CD8-positive, alpha-beta memory T cell (primary cell): ENCODE results near the gene PTS. TPM values are rescaled to one million over a fixed set of nuclear protein-coding genes. Genes with fewer than 3 reads are reported as not detected.

ENCODE experiments used
- CTCF ChIA-PET: fragments of 350-600 bp; sonication (Branson Sonifier 250); formaldehyde crosslinking; loops from one replicate; lab custom pipeline; 2021; ENCODE audit warnings: antibody characterized with exemption; lab: Charles Lee
- POLR2A ChIA-PET: fragments of 350-600 bp; sonication (Branson Sonifier 250); formaldehyde crosslinking; loops from one replicate; lab custom pipeline; 2021; ENCODE audit warnings: antibody characterized with exemption; lab: Charles Lee
- DNase-seq, 5 donors: peaks; one replicate each; pipeline versions ENCODE4 v3.0.0 to v3.0.0-alpha.2; 2020 to 2022; ENCODE audit warnings: mixed read lengths in 1 of 5
- H3K27ac ChIP-seq: one replicate; pipeline ENCODE4 v1.7.0; 2013; ENCODE audit warnings: low read depth, mild to moderate bottlenecking, low read length, moderate library complexity
- H3K27me3 ChIP-seq: 2 replicates; pipeline ENCODE4 v1.7.0; 2013; ENCODE audit warnings: low read length, mild to moderate bottlenecking; ENCODE audit not compliant: insufficient read depth, poor library complexity, severe bottlenecking
- H3K36me3 ChIP-seq: 2 replicates; pipeline ENCODE4 v1.7.0; 2013; ENCODE audit warnings: mild to moderate bottlenecking, low read length, moderate library complexity; ENCODE audit not compliant: insufficient read depth
- H3K4me1 ChIP-seq: 2 replicates; pipeline ENCODE4 v1.7.0; 2013; ENCODE audit warnings: mild to moderate bottlenecking, low read length, moderate library complexity; ENCODE audit not compliant: insufficient read depth
- H3K4me3 ChIP-seq: 2 replicates; pipeline ENCODE4 v1.7.0; 2013; ENCODE audit warnings: mild to moderate bottlenecking, low read length
- H3K9me3 ChIP-seq: 2 replicates; pipeline ENCODE4 v1.7.0; 2013; ENCODE audit warnings: mild to moderate bottlenecking, low read length
- H3K27ac Mint-ChIP-seq, 8 donors: one replicate each; pipeline ENCODE4 v1.8.0; 2020 to 2021; ENCODE audit warnings: mixed read lengths in 8 of 8, mild to moderate bottlenecking in 6 of 8, inconsistent platforms in 3 of 8, moderate library complexity in 3 of 8
- H3K27me3 Mint-ChIP-seq, 2 donors: one replicate each; pipeline ENCODE4 v1.8.0; 2020 to 2021; ENCODE audit warnings: mixed read lengths in 2 of 2, mild to moderate bottlenecking in 1 of 2, moderate library complexity in 1 of 2
- H3K36me3 Mint-ChIP-seq, 3 donors: one replicate each; pipeline ENCODE4 v1.8.0; 2020 to 2021; ENCODE audit warnings: mixed read lengths in 3 of 3, inconsistent platforms in 1 of 3, mild to moderate bottlenecking in 1 of 3
- H3K4me1 Mint-ChIP-seq, 3 donors: one replicate each; pipeline ENCODE4 v1.8.0; 2020 to 2021; ENCODE audit warnings: mixed read lengths in 3 of 3, inconsistent platforms in 1 of 3, mild to moderate bottlenecking in 1 of 3
- H3K4me3 Mint-ChIP-seq, 7 donors: one replicate each; pipeline ENCODE4 v1.8.0; 2020 to 2021; ENCODE audit warnings: mixed read lengths in 7 of 7, mild to moderate bottlenecking in 6 of 7, moderate library complexity in 4 of 7, inconsistent platforms in 2 of 7
- H3K9me3 Mint-ChIP-seq, 5 donors: one replicate each; pipeline ENCODE4 v1.8.0; 2020 to 2022; ENCODE audit warnings: mixed read lengths in 5 of 5, mild to moderate bottlenecking in 3 of 5, moderate library complexity in 2 of 5, inconsistent platforms in 1 of 5
- polyA plus RNA-seq: library from polyadenylated mRNA; unstranded; fragments of 300-500 nt; fragmentation: Illumina TruSeq; gene quantifications from one replicate; pipeline ENCODE4 v1.2.3, GENCODE V29; 2021
- total RNA-seq, 2 experiments: library from RNA; stranded (reverse); gene quantifications; one replicate each; pipeline ENCODE4 v1.2.3, GENCODE V29; 2021

Gene PTS
- total and polyA plus RNA-seq, 3 experiments from 2014 or later = 11.6 to 40.8 (median 38.4) TPM

- Histone ChIP-seq H3K27ac (no peak overlapping the region), H3K27me3 (no peaks in the 10 kb centered on the region), H3K9me3 (no peaks in the 10 kb centered on the region), H3K4me1 (peaks cover 9% of the 10 kb centered on the region), H3K36me3 (peaks cover 16% of the 10 kb centered on the region), H3K4me3 (no peak overlapping the region)
- Mint-ChIP-seq H3K9me3 (no peaks in the 10 kb centered on the region), H3K27ac (peak overlapping the region in 1 of 8 donors; percentile 82), H3K36me3 (peaks cover 0 to 63% (median 18%) of the 10 kb centered on the region in 3 donors), H3K4me3 (peak overlapping the region in 1 of 7 donors; percentile 19), H3K4me1 (peaks cover 16 to 29% (median 28%) of the 10 kb centered on the region in 3 donors), H3K27me3 (no peaks in the 10 kb centered on the region)
- ChIA-PET POLR2A (no interaction called here), CTCF (interaction anchor here (1.0 kb wide), 1 partner anchor 10 kb away, joined by 3 read pairs; no protein-coding TSS in a partner anchor)
- no peak for DNase-seq
Observed at GRCh38 chr11:112229159-112229558, 2.9 kb downstream of the PTS start.

GRCh38 chr11:112229746-112230433, 3.7 kb downstream of the PTS start:
- CTCF ChIA-PET = interaction anchor here (1.0 to 4.1 kb wide), 2 partner anchors 10 to 50 kb away, joined by 3 to 20 read pairs; no protein-coding TSS in a partner anchor
- H3K27me3 Mint-ChIP-seq = no peaks in the 10 kb centered on the region

GRCh38 chr11:112231952-112232351, 5.7 kb downstream of the PTS start:
- H3K9me3 ChIP-seq = no peaks in the 10 kb centered on the region
- peaks cover 29% of the 10 kb centered on the region for H3K36me3 ChIP-seq
- Mint-ChIP-seq H3K4me1 (peaks cover 11 to 21% (median 19%) of the 10 kb centered on the region in 3 donors), H3K27me3 (no peaks in the 10 kb centered on the region), H3K4me3 (no peak overlapping the region), H3K27ac (no peak overlapping the region), H3K36me3 (peaks cover 6 to 76% (median 27%) of the 10 kb centered on the region in 3 donors), H3K9me3 (no peaks in the 10 kb centered on the region)
- DNase-seq = no peak
- no peaks in the 10 kb centered on the region for H3K27me3 ChIP-seq
- ChIA-PET CTCF (interaction anchor here (1.7 to 4.1 kb wide), 2 partner anchors 11 to 48 kb away, joined by 4 to 20 read pairs; no protein-coding TSS in a partner anchor), POLR2A (no interaction called here)
- H3K4me3 ChIP-seq = no peak overlapping the region
- peaks cover 9% of the 10 kb centered on the region for H3K4me1 ChIP-seq
- H3K27ac ChIP-seq = no peak overlapping the region

More at GRCh38 chr11:112229746-112230433, 3.7 kb downstream of the PTS start:
- Histone ChIP-seq H3K36me3 (peaks cover 16% of the 10 kb centered on the region), H3K9me3 (no peaks in the 10 kb centered on the region), H3K27me3 (no peaks in the 10 kb centered on the region), H3K4me3 (no peak overlapping the region), H3K27ac (no peak overlapping the region), H3K4me1 (peaks cover 9% of the 10 kb centered on the region)
- Mint-ChIP-seq H3K9me3 (no peaks in the 10 kb centered on the region), H3K36me3 (peaks cover 0 to 67% (median 18%) of the 10 kb centered on the region in 3 donors), H3K27ac (no peak overlapping the region), H3K4me3 (peak overlapping the region in 1 of 7 donors; percentile 19), H3K4me1 (peaks cover 16 to 29% (median 28%) of the 10 kb centered on the region in 3 donors)
- DNase-seq = no peak
- POLR2A ChIA-PET = no interaction called here

GRCh38 chr11:112235750-112236390, 9.6 kb downstream of the PTS start:
- Mint-ChIP-seq H3K9me3 (no peaks in the 10 kb centered on the region), H3K4me1 (no peaks in the 10 kb centered on the region), H3K4me3 (no peak overlapping the region), H3K27ac (no peak overlapping the region), H3K27me3 (peaks cover 0 to 1% of the 10 kb centered on the region in 2 donors), H3K36me3 (peaks cover 19 to 79% (median 32%) of the 10 kb centered on the region in 3 donors)
- DNase-seq = no peak
- Histone ChIP-seq H3K36me3 (peaks cover 32% of the 10 kb centered on the region), H3K4me3 (no peak overlapping the region), H3K4me1 (no peaks in the 10 kb centered on the region), H3K9me3 (no peaks in the 10 kb centered on the region), H3K27ac (no peak overlapping the region), H3K27me3 (no peaks in the 10 kb centered on the region)
- CTCF ChIA-PET = interaction anchor here (3.8 kb wide), 1 partner anchor 44 kb away, joined by 15 read pairs; no protein-coding TSS in a partner anchor
- POLR2A ChIA-PET = no interaction called here

GRCh38 chr11:112237451-112237850, 11.2 kb downstream of the PTS start:
- no peak for DNase-seq
- H3K36me3 Mint-ChIP-seq = peaks cover 22 to 74% (median 30%) of the 10 kb centered on the region in 3 donors
- no peaks in the 10 kb centered on the region for H3K4me1 ChIP-seq
- H3K4me3 Mint-ChIP-seq = no peak overlapping the region
- POLR2A ChIA-PET = no interaction called here
- peaks cover 0 to 1% of the 10 kb centered on the region in 2 donors for H3K27me3 Mint-ChIP-seq
- no peaks in the 10 kb centered on the region for H3K27me3 ChIP-seq
- H3K36me3 ChIP-seq = peaks cover 26% of the 10 kb centered on the region
- H3K4me1 Mint-ChIP-seq = no peaks in the 10 kb centered on the region
- H3K27ac Mint-ChIP-seq = no peak overlapping the region
- H3K9me3 Mint-ChIP-seq = no peaks in the 10 kb centered on the region
- H3K9me3 ChIP-seq = no peaks in the 10 kb centered on the region
- CTCF ChIA-PET = interaction anchor here (1.6 to 3.8 kb wide), 2 partner anchors 18 to 43 kb away, joined by 5 to 15 read pairs; no protein-coding TSS in a partner anchor
- H3K27ac ChIP-seq = no peak overlapping the region
- H3K4me3 ChIP-seq = no peak overlapping the region

GRCh38 chr11:112238041-112238440, 11.8 kb downstream of the PTS start:
- no peak overlapping the region for H3K27ac Mint-ChIP-seq
- no peaks in the 10 kb centered on the region for H3K9me3 ChIP-seq
- peaks cover 28 to 74% (median 35%) of the 10 kb centered on the region in 3 donors for H3K36me3 Mint-ChIP-seq
- H3K4me3 Mint-ChIP-seq = no peak overlapping the region
- no peak for DNase-seq
- H3K4me1 Mint-ChIP-seq = no peaks in the 10 kb centered on the region
- H3K36me3 ChIP-seq = peaks cover 26% of the 10 kb centered on the region
- ChIA-PET CTCF (interaction anchor here (1.6 to 3.8 kb wide), 2 partner anchors 19 to 42 kb away, joined by 5 to 15 read pairs; no protein-coding TSS in a partner anchor), POLR2A (no interaction called here)
- H3K9me3 Mint-ChIP-seq = peaks cover 0 to 5% (median 0%) of the 10 kb centered on the region in 5 donors
- no peak overlapping the region for H3K27ac ChIP-seq
- peaks cover 0 to 1% of the 10 kb centered on the region in 2 donors for H3K27me3 Mint-ChIP-seq
- H3K4me1 ChIP-seq = no peaks in the 10 kb centered on the region
- H3K27me3 ChIP-seq = no peaks in the 10 kb centered on the region
- no peak overlapping the region for H3K4me3 ChIP-seq

GRCh38 chr11:112241486-112241885, 15.3 kb downstream of the PTS start:
- CTCF ChIA-PET = no interaction called here
- Histone ChIP-seq H3K4me1 (no peaks in the 10 kb centered on the region), H3K9me3 (no peaks in the 10 kb centered on the region), H3K36me3 (peaks cover 17% of the 10 kb centered on the region), H3K4me3 (no peak overlapping the region), H3K27me3 (no peaks in the 10 kb centered on the region), H3K27ac (no peak overlapping the region)
- Mint-ChIP-seq H3K27me3 (peaks cover 0 to 3% of the 10 kb centered on the region in 2 donors), H3K4me1 (no peaks in the 10 kb centered on the region), H3K4me3 (no peak overlapping the region), H3K27ac (no peak overlapping the region), H3K9me3 (peaks cover 9 to 16% (median 15%) of the 10 kb centered on the region in 5 donors), H3K36me3 (peaks cover 27 to 55% (median 44%) of the 10 kb centered on the region in 3 donors)
- POLR2A ChIA-PET = no interaction called here
- no peak for DNase-seq

- H3K4me3 Mint-ChIP-seq = no peak overlapping the region
- no peaks in the 10 kb centered on the region for H3K36me3 ChIP-seq
- no peak overlapping the region for H3K4me3 ChIP-seq
- peaks cover 9 to 16% (median 15%) of the 10 kb centered on the region in 5 donors for H3K9me3 Mint-ChIP-seq
- peaks cover 5 to 31% (median 14%) of the 10 kb centered on the region in 3 donors for H3K36me3 Mint-ChIP-seq
- no peak overlapping the region for H3K27ac Mint-ChIP-seq
- no peak for DNase-seq
- H3K27me3 Mint-ChIP-seq = peaks cover 0 to 2% of the 10 kb centered on the region in 2 donors
- H3K4me1 Mint-ChIP-seq = no peaks in the 10 kb centered on the region
- ChIA-PET POLR2A (no interaction called here), CTCF (no interaction called here)
- H3K27ac ChIP-seq = no peak overlapping the region
- no peaks in the 10 kb centered on the region for H3K4me1 ChIP-seq
- H3K27me3 ChIP-seq = no peaks in the 10 kb centered on the region
- H3K9me3 ChIP-seq = no peaks in the 10 kb centered on the region
Observed at GRCh38 chr11:112247201-112247600, 21.0 kb downstream of the PTS start.
